GM19351 (cell line): ENCODE measurements around the gene ZBTB16.

Experiments
- ATAC-seq: cut with Tn5 transposase; IDR thresholded peaks from one replicate; pipeline ENCODE4 v1.9.1; 2021; ENCODE audit warnings: mild to moderate bottlenecking, moderate library complexity; ENCODE audit not compliant: unreplicated experiment

The ZBTB16 gene

GRCh38 chr11:114059278-114059983, at the start of gene ZBTB16:
Gene ZBTB16 (plus strand): TSS chr11:114059711. CDS start chr11:114063301, 3,590 bp downstream.
- ATAC-seq = no peak

GRCh38 chr11:114010931-114011330, 48.6 kb upstream of the ZBTB16 start:
- ATAC-seq = no peak

GRCh38 chr11:114011443-114011842, 48.1 kb upstream of the ZBTB16 start:
- ATAC-seq = no peak

GRCh38 chr11:114015117-114015516, 44.4 kb upstream of the ZBTB16 start:
- no peak for ATAC-seq

DNA sequence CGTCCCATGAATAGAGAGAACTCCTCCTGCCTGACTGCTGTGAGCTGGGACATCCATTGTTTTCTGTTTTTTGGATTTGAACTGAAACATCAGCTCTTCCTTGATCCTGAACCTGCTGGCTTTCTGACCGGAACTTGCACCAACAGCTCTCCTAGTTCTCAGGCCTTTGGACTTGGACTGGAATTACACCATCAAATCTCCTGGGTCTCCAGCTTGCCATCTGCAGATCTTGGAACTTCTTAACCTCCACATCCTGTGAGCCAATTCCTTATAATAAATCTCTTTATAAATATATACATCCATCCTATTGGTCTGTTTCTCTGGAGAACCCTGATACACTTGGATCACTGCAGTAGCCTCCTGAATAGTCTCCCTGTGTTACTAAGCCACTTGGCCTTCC, 42.5 kb upstream of the ZBTB16 start:
- no peak for ATAC-seq

- ATAC-seq = no peak
These were observed 41.8 kb upstream of the ZBTB16 start for GRCh38 chr11:114017723-114018122.

GRCh38 chr11:114019046-114019445, 40.5 kb upstream of the ZBTB16 start:
- ATAC-seq = no peak

DNA sequence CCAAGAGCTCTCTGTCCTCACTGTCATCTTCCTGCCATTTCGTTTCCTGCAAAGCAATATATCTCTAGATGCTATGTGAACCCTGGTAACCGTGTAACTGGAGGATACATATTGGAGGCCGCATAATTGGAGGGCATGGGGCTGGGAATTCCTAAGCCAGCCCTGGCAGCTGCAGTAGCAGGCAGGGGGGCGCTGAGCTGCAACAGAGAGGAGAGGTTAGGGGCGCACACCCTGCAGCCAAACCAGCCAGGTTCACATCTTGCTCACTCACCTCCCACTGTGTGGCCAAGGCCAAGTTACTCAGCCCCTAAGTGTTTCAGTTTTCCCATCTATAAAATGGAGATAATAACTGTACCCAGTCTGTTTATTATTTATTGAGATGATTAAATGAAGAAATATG, 39.9 kb upstream of the ZBTB16 start:
- no peak for ATAC-seq

GRCh38 chr11:114025329-114025907, 34.1 kb upstream of the ZBTB16 start:
- no peak for ATAC-seq

DNA sequence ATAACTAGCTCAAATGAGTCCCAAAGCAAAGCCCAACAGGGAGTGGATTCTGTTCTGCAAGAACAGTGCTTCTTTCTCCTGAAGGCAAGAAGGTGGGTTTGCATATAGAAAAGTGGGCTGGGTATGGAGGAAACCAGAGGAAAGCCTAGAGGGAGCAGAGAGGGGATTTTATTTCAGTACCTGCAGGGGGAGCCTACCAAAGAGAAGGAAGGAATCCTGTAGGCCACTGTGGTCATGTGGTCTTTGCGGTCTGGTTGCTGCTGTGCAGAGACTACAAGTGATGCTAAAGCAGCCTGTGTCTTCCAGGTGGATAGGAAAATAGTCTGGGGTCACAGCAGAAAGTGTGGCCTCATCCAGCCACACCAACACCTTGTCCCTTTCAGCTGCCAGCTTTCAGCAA, 33.2 kb upstream of the ZBTB16 start:
- no peak for ATAC-seq

DNA sequence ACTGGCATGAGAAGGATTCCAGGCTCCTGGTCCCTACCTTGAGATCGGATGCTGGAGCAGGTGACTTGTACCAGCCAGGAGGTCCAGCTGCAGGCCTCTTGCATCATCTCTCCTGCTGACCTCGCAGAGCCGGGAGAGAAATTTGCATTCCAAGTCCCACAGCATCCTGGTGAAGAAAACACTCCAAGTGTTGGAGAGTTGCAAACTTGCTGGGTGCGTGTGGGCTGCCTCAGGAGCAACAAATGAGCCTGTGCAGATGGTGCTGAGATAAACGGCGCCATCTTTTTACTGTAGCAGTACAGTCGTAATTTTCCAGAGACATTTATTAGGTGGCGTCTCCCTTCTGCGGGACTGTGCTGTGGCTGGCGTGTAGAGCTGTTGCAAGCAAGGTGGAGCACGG, 32.1 kb upstream of the ZBTB16 start:
- no peak for ATAC-seq

- no peak for ATAC-seq
These were observed 31.6 kb upstream of the ZBTB16 start for GRCh38 chr11:114027926-114028325.

GRCh38 chr11:114031246-114031966, 28.1 kb upstream of the ZBTB16 start:
- ATAC-seq = no peak

GRCh38 chr11:114031967-114032320, 27.6 kb upstream of the ZBTB16 start:
- no peak for ATAC-seq

DNA sequence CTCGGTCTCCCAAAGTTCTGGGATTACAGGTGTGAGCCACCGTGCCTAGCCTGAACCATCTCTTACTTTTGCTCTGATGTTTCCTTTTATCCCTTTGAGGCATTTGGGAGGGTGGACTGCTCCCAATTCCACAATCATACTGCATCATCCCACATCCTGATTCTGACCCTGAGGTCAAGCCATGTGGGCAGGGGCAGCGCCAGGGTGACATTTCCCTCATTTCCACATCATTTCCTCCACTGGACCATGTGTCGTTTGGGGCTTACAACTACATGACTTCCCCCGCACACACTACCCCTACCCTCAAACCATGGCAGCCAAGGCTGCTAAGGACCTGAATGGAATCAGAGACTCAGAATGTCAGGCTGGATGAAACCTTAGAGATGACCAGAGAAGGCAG, 26.4 kb upstream of the ZBTB16 start:
- no peak for ATAC-seq

DNA sequence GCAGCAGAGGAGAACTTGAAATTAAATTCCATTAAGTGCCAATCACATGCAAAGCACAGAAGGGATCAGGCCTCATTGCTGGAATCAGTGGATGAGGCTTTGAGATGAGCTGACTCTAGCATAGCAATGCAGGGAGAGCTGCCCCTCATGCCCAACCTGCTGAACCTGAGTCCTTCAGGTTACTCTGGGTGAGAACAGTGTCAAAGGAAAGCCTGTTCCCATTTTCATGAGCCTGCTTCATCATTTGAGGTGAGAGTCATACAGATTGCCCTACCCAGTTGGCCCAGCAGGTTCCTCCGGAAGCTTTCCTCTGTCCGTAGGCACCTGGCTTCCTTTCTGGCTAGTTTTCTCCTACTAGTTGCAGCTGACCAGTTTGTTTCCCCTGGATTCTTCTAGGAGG, 25.9 kb upstream of the ZBTB16 start:
- ATAC-seq = no peak

DNA sequence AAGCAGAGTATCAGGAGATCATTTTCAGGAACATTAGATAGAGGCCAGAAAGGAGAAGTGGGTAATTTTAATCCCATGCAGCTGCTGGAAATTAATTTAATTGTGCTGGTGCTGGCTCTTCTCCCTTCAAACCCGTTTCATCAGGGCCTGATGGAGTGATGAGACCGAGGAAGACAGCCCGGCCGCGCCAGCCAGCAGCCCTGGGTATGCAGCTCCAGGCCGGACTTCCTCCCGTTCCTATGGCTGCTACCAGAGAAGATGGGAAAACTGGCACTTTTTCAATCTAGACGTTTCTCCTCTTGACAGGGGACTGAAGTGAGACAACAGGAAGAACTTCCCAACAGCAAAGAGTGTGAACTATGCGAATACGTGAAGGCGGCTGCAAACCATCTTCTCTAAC, 24.6 kb upstream of the ZBTB16 start:
- no peak for ATAC-seq

DNA sequence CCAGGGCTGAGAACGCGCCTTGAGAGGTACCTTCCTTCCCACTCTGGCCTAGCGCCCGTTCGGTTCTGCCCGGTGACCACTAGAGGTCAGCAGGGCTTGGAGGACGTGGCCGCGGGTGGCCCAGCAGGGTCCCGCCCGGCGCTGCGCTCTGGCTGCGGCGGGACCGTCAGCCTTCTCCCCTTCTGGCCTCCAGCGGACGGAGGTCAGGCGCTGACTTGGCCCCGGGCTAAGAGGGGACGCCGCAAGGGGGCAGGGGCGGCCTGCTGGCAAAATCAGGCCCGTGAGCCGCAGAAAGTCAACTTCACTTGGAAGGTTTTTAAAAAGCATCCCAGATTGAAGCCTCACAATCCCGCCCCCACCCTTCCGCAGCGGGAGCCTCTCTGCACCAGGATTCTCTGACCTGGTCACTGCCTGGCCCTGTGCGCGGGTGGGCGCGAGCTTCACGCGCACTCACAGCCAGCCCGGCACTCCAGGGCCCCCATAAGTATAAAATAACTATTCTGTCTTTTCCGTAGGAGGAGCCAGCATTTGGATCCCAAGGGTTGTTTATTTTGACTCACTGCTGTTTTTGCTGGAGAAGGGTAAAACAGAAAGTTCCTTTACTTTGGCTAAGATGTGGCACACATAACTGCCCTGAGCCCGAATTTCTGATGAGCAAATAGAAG, 23.2 kb upstream of the ZBTB16 start:
- no peak for ATAC-seq

DNA sequence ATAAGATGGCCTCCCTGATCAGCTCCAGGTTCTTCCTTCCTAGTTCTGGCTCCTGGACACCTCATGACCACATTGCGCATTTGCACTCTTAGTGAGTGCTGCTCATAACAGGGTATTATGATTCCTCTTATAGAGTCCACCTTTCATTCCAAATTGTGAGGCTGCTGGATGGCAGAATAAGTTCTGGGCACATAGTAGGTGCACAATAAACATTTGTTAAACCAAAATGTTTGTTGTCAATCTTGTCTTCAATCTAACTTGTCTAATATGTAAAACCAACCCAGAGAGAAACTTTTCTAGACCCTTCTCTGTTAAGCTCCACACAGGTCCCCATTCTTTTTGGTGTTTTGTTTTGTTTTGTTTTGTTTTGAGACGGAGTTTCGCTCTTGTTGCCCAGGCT, 22.6 kb upstream of the ZBTB16 start:
- ATAC-seq = no peak

- ATAC-seq = no peak
These were observed 20.0 kb upstream of the ZBTB16 start for GRCh38 chr11:114039551-114039950.

DNA sequence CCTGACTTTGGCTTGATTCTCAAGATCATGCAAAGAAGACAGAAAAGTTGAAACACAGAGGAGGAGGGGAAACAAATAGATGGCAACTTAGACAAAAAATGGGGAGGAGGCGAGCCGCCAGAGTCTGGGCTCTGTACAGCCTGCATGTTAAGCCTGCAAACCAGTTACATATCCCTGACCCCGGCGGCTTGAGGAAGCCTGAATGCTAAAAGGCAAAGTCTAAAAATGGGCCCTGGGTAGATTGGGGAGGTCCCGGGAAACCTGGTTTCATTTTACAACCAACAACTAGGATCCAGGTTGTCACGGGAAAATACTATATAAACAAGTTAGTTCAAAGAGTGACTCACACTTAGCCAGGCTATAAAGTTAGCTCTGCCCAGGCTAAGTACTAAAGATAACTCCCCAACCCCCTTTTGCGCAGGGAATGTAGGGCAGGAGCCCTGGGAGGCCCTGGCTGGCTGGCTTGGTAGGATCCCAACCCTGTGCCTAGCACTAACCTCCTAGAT, 18.8 kb upstream of the ZBTB16 start:
- no peak for ATAC-seq

- no peak for ATAC-seq
These were observed 17.3 kb upstream of the ZBTB16 start for GRCh38 chr11:114042234-114042633.
